ENCODE results near the gene FAM20C. TPM values are rescaled to one million over a fixed set of nuclear protein-coding genes. Genes with fewer than 3 reads are reported as not detected.

FAM20C gene
- total RNA-seq, 1 donor from 2014 or later: 90.8 TPM

DNA sequence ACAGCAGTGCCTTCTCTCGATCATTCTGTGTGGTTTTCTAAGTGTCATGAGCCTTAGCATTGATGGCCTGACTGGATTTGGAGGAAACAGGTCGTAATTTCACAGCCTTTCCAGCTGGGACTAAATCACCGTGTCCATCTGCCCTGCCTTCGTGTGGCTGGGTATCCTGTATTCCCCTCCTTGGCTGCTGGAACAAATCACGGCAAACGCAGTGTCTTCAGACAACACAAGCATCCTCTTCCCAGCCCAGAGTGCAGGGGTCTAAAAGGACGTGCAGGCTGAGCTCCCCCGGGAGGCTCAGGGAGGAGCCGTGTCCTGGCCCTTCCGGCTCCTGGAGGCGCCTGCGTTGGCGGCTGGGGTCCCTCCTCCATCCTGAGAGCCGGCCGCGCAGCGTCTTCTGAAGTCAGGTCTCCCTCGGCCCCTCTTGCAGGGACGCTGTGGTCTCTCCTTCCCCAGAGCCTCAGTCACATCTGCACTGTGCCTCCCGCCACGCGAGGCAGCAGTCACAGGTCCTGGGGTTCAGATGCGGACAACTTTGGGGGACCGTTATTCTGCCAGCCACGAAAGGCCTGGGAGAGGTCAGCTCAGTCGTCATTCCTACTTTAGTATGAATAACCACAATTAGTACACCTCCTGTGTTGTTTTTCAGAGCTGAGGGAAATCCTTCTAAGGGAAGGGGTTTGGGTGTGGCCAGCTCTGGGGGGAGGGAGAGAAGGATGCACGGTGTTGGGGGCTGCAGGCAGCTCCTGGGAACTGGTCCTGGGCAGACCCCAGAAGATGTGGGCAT lies 41.1 kb downstream of the FAM20C start:
- TF ChIP-seq, protein P1, sequence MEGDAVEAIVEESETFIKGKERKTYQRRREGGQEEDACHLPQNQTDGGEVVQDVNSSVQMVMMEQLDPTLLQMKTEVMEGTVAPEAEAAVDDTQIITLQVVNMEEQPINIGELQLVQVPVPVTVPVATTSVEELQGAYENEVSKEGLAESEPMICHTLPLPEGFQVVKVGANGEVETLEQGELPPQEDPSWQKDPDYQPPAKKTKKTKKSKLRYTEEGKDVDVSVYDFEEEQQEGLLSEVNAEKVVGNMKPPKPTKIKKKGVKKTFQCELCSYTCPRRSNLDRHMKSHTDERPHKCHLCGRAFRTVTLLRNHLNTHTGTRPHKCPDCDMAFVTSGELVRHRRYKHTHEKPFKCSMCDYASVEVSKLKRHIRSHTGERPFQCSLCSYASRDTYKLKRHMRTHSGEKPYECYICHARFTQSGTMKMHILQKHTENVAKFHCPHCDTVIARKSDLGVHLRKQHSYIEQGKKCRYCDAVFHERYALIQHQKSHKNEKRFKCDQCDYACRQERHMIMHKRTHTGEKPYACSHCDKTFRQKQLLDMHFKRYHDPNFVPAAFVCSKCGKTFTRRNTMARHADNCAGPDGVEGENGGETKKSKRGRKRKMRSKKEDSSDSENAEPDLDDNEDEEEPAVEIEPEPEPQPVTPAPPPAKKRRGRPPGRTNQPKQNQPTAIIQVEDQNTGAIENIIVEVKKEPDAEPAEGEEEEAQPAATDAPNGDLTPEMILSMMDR (IDR thresholded peaks at IDR 0.05): no peak
- peak overlapping the region in 1 of 2 donors; percentile 56 for H3K4me3 ChIP-seq

DNA sequence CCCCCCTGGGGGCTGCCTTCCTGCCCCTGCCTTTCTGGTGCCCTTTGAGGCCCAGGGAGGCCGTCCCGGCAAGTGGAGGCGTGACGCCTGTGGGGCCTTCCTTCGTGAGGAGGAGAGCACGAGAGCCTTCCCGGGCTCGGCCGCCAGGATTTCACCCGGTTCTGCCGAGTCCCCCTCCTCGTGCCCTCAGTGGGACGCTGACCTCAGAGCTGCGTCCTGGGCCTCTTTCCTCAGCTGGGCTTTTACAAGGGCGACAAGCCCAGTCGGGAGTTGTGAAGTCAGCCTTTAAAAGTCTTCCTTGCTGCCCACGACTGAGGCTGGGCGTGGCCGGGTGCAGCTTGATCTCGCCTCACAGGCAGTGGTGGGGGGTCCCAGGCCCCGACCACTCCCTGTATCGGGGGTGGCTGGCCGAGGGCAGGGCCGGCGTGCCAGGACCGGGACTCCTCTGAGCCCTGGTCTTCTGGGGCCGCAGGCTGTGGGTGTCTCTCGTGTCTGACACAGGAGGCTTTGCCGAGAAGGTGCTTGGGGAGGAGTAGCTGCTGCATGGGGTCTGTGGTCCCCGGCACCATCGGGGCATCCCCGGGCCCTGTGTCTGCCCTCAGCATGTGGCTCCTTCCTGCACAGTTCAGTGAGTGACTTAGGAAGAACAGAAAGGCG lies 41.8 kb downstream of the FAM20C start:
- intact Hi-C loops (cut with DNase I): loop anchor here (5.0 kb wide), 2 partner anchors 288 to 368 kb away; no protein-coding TSS in a partner anchor
- H3K27ac ChIP-seq: peak overlapping the region; percentile 92 to 95
- peak overlapping the region in 1 of 2 donors; percentile 56 for H3K4me3 ChIP-seq
- no peaks in the 10 kb centered on the region for H3K9me3 ChIP-seq
- TF ChIP-seq, protein P1 (IDR thresholded peaks at IDR 0.05): no peak
- H3K4me1 ChIP-seq: peaks cover 34 to 61% of the 10 kb centered on the region in 2 donors
- H3K36me3 ChIP-seq: no peaks in the 10 kb centered on the region
- H3K27me3 ChIP-seq: no peaks in the 10 kb centered on the region
- DNase-seq (ENCODE audit: low spot score in 2 of 2): no peak

More for the DNA sequence above, 41.1 kb downstream of the FAM20C start:
- Histone ChIP-seq H3K9me3 (no peaks in the 10 kb centered on the region), H3K27me3 (no peaks in the 10 kb centered on the region), H3K4me1 (peaks cover 38 to 67% of the 10 kb centered on the region in 2 donors), H3K36me3 (no peaks in the 10 kb centered on the region), H3K27ac (peak overlapping the region; percentile 92 to 95)
- no peak for DNase-seq (ENCODE audit: low spot score in 2 of 2)
- intact Hi-C loops (cut with DNase I): loop anchor here (5.0 kb wide), 2 partner anchors 289 to 369 kb away; no protein-coding TSS in a partner anchor

DNA sequence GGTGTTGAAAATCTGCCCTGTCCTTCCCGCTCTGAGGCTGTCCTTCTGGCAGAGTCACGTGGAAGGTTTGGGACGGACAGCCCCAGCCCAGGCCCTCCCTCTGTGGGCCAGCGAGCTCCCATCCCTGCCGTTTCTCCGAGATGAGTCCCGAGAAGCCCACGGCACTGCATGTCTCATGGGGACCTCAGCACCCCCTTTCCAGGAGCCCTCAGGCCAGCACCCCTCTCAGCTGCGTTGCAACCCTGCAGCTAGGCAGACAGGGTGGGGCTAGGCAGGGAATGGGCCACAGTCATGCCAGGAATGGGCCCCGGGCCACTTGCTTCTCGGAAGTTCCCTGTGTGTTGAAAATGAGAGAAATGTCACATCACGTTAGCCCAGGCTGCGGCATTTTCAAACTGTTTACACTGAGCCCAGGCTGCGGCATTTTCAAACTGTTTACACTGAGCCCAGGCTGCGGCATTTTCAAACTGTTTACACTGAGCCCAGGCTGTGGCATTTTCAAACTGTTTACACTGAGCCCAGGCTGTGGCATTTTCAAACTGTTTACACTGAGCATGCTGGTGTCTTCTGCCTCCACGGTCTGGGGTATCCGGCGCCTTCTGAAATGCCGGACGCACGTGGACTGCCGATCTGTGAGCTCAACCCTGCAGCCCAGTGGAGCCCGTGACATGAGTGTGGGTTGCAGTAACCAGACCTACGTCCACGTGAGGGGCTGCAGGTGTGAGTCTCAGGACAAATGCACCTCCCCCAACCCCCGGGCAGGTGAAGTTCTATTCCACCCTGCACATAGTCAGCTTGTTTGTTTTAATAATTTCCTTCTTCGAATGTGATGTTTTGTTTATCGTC lies 42.6 kb downstream of the FAM20C start:
- H3K9me3 ChIP-seq: no peaks in the 10 kb centered on the region
- peak overlapping the region in 1 of 2 donors; percentile 56 for H3K4me3 ChIP-seq
- DNase-seq (ENCODE audit: low spot score in 2 of 2): peak in 1 of 2 donors; percentile 83
- H3K27me3 ChIP-seq: no peaks in the 10 kb centered on the region
- TF ChIP-seq, protein P1 (IDR thresholded peaks at IDR 0.05): no peak
- intact Hi-C loops (cut with DNase I): loop anchor here (5.0 kb wide), 2 partner anchors 287 to 367 kb away; no protein-coding TSS in a partner anchor
- peaks cover 34 to 55% of the 10 kb centered on the region in 2 donors for H3K4me1 ChIP-seq
- no peaks in the 10 kb centered on the region for H3K36me3 ChIP-seq
- H3K27ac ChIP-seq: peak overlapping the region; percentile 92 to 95

DNA sequence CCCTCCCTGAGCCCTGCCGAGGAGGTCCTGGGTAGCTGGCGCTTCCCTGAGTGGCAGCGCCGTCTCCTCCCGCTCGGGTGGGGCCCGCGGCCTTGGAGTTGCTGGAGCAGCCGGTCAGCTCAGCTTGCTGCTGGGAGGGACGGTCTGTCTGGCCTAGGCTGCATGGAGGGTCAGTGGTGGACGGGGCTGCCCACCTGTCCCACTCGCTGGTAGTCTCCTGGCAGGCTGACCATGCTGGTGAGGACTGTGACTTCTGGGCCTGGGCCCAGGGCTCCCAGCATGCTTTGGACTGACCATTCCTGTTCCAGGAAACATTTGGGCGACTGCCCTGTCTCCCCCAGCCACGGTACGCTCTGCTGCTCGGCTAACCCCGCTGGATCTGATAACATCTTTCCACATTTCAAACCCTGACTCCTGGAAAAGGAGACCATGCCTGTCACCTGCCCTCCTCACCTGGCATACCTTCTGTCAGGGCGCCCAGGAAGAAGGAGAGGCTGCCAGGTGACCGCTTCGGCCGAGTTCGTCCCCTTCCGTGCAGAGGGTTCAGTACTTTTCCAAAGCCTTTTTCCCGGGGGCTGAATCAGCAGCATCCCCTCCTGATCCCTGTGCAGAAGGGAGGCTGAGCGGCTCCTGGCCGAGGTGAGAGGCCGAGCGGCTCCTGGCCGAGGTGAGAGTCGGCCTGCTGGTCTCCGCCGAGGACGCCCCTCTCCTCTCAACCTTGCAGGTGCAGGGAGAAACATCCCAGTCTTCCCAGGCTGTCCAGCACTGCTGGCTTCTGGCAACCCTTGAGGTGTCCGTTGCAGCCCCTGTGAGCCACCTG lies 43.4 kb downstream of the FAM20C start:
- Histone ChIP-seq H3K4me1 (peaks cover 34 to 50% of the 10 kb centered on the region in 2 donors), H3K27me3 (no peaks in the 10 kb centered on the region), H3K27ac (peak overlapping the region; percentile 92 to 95), H3K36me3 (no peaks in the 10 kb centered on the region), H3K9me3 (no peaks in the 10 kb centered on the region), H3K4me3 (peak overlapping the region in 1 of 2 donors; percentile 56)
- TF ChIP-seq, protein P1 (IDR thresholded peaks at IDR 0.05): no peak
- no peak for DNase-seq (ENCODE audit: low spot score in 2 of 2)
- intact Hi-C loops (cut with DNase I): no loop called here
